Stimulated activated CD8-positive, alpha-beta memory T cell treated with anti-CD3 and anti-CD28 coated beads, Interleukin-4, amount 100 ng/mL, for 48 hours (primary cell): ENCODE data around the gene PDE8A.

Source experiments
- DNase-seq: peaks from one replicate; pipeline ENCODE4 v3.0.0-alpha.2; 2020

Gene PDE8A, protein sequence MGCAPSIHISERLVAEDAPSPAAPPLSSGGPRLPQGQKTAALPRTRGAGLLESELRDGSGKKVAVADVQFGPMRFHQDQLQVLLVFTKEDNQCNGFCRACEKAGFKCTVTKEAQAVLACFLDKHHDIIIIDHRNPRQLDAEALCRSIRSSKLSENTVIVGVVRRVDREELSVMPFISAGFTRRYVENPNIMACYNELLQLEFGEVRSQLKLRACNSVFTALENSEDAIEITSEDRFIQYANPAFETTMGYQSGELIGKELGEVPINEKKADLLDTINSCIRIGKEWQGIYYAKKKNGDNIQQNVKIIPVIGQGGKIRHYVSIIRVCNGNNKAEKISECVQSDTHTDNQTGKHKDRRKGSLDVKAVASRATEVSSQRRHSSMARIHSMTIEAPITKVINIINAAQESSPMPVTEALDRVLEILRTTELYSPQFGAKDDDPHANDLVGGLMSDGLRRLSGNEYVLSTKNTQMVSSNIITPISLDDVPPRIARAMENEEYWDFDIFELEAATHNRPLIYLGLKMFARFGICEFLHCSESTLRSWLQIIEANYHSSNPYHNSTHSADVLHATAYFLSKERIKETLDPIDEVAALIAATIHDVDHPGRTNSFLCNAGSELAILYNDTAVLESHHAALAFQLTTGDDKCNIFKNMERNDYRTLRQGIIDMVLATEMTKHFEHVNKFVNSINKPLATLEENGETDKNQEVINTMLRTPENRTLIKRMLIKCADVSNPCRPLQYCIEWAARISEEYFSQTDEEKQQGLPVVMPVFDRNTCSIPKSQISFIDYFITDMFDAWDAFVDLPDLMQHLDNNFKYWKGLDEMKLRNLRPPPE

DNA sequence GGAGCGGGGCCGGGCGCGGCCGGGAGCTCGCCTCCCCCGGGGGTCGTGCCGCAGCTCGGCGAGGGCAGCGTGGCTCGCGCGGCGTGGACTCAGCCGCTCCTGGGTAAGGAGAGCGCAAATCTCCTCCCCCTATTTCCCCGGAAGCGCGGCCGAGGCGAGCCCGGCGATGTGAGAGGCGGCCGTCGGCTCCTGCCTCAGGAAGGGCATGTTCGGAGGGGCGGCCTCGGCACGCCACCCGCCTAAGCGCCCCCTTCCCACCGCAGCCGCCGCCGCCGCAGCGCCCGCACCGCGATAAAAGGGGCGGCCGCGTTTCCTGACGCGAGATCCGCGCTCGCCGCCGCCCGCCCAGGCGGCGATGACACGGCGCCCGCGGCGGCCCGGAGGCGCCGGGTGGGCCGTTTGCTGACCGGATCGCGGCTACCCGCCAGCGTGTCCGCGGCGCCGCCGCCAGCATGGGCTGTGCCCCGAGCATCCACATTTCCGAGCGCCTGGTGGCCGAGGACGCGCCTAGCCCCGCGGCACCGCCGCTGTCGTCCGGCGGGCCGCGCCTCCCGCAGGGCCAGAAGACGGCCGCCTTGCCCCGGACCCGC, at the start of gene PDE8A:
PDE8A (plus strand) TSS at position 146 of the 590 bp plus-strand sequence; CDS start at position 453, 307 bp downstream.
- no peak for DNase-seq

DNA sequence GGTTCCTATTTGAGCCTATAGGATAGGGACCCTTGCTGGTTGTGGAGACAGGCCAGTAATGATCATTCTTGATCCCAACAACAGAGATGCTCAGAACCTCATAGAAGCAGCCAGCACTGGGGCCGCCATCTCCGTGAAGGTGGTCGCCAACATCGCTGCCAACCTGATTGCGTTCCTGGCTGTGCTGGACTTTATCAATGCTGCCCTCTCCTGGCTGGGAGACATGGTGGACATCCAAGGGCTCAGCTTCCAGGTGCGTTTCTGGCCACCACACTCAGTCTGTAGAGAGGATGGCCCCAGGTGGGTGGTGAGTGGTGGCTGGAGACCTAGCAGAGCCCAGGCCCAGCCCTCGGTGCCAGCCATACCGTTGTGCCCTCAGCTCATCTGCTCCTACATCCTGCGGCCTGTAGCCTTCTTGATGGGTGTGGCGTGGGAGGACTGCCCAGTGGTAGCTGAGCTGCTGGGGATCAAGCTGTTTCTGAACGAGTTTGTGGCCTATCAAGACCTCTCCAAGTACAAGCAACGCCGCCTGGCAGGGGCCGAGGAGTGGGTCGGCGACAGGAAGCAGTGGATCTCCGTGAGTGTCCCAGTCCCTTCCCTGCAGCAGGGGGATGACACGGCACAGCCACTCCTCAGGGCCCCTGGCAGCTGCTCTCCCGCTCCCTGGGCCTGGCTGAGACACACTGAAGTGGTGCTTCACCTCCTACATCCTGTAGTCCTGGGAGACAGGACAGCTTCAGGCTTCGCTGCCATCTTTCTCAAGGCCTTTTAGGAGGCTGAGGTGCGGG, 46.5 kb upstream of the PDE8A start:
- DNase-seq = no peak

DNA sequence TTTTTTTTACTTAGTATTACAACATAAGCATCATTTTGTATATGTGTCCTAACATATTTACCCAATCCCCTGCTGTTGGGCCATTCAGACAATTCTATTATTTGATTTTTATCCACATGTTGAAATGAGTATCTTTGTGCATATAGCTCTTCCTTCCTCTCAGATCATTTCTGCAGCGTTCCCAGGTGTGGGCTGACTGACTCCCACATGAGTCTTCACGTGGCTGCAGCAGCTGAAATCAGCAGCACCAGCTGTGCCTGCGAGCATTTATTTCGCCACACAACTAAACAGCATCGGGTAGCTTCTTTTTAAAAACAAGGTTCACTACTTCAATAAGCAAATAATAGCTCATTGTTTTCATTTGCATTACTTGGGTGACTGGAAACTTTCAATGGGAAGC, 44.5 kb upstream of the PDE8A start:
- no peak for DNase-seq

DNA sequence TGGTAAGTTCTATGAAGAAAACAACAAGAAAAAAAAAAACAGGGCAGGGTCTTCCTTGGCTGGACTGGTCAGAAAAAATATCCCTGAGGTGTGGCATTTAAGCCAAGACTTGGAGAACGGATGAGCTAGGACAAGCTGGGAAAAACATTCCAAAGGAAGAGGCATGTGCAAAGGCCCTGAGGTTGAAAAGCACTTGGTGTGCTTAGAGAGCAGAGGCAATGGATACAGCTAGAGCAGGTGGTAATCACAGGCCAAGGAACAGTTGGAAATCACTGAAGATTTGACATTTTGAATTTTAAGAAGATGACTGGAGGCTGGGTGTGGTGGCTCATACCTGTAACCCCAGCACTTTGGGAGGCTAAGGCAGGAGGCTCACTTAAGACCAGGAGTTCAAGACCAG, 42.9 kb upstream of the PDE8A start:
- no peak for DNase-seq

DNA sequence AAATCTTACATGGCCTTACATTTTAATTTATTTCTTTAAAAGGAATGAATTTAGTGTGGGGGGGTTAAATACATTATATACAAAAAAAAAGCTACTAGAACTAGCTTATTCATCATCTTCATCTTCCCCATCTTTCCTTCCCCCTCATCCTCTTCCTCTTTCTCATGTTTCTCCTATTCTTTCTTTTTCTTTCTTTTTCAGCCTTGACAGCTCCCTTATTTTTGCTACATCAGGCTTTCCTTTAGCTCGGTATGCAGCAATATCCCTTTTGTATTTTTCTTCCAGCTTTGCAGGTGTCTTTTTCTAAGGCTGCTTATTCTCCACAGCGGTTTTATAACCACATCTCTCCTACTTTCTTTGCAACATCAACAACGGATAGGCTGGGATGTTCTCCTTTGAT, 41.3 kb upstream of the PDE8A start:
- no peak for DNase-seq

DNA sequence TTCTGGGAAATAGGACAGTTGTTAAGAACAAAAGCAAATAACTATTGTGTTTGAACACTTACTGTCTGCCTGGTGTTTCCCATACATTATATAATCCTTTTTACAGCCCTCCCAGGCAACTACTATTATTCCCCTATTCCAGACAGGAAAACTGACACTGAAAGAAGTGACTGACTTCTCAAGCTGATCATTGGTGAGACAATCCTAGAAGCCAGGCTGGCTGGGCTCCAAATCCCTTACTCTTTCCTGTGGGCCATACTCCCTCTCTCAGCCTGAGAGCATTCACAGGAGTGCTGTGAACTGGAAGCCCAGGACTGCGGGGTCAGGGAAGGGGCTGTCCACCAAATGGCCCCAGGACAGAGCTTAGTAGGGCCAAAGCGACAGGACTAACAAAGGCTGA, 39.2 kb upstream of the PDE8A start:
- DNase-seq = no peak

DNA sequence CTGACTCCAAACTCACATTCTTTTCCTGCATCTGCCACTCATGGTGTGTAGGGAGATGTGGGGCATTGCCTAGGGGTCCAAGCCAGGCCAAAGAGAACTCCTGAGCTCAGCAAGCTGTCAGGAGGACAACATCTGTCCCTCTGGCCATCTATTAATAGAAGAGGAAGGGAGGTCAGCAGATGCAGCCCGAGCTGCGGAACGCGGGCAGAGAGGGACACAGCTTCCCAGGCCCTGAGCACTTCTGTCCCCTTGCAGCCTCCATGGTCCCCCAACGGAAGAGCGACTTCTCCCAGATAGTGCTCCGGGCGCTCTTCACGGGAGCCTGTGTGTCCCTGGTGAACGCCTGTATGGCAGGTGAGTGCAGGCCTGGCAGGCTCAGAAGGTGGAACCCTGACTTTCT, 37.3 kb upstream of the PDE8A start:
- DNase-seq = no peak

DNA sequence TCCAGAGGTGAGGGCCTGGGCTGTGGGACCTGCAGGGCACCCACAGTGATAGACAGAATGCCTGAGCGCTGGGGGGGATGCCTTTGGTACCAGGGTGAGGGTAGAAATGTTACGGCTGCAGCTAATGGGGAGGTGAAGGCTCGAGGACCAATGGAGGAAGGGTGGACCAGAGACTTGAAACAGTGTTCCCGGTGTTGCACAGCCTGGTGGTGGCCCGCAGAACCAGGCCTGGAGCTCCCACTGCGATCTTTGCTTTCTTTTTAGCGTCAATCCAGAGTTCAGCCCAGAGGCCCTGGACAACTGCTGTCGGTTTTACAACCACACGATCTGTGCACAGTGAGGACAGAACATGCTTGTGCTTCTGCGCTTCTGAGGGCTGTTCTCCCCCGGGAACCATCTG, 36.8 kb upstream of the PDE8A start:
- no peak for DNase-seq

DNA sequence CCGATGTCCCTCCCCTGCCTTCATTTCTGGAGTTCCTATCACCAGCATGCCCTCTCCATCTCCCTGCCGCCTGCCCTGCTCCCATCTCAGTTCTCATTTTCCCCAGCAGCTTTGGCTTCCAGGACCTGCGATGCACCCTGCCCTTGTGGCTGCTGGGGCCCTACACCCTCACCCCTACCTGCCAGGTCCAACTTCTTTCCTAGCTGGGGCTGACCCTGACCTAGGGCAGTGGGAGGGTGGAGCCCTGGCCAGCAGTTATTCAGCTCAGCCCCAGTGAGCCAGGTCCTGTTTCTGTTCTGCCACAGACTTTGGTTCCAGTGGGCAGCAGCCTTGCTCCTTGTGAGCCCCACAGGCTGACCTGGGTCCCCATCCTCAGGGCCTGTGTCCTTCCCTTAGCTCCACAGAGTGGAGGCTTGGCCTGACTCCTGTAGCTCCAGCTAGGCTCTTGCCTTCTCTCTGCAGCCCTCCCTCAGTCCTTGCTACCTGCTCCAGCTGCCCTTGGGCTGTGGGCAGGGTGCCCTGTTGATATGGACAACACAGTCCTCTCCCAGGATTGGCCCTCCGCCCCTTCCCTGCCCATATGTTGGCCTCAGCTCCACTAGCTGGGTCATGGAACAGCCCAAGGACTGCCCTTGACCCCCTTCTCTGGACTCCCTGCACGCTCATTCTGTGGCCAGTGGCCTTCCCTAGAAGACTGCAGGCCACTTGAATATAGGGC, 34.7 kb upstream of the PDE8A start:
- no peak for DNase-seq

DNA sequence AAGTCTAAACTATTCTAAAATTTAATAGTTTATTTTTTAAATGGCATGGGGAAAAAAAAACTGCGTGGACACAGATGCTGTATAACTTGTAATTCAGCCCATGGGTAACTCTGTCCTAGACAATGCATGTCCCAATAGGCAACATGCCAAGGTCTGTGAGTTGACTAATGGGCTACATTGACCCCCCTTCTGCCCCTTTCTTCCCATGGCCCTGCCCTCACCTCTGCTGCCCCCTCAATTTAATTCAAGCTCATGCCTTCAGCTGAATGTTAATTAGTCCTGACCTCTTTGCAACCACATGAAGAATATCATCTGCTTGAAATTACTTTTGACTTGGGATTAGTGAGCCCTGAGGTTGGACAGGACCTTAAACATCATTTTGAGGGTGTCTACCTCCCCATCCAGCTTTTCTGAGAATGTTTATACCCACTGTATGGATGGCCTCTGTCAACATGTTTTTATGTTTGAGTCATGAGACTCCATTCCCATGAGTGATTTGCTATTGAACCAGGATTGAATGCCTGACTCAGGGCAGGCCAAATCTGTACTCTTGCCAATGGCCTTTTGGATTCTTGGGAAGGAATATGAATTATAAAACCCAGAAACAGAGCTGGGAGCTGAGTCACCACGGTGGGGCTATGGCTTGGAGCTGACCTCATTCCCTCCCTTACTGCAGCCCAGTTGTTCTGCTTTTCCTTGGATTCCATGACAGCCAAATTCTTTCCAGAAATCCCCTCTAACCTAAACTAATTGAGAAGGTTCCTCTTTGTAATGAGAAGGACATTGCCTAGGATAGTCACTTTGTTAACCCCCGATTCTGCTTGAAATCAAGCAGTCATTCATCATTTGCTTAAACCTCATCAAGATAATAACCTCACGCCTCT, 33.5 kb upstream of the PDE8A start:
- DNase-seq = no peak

DNA sequence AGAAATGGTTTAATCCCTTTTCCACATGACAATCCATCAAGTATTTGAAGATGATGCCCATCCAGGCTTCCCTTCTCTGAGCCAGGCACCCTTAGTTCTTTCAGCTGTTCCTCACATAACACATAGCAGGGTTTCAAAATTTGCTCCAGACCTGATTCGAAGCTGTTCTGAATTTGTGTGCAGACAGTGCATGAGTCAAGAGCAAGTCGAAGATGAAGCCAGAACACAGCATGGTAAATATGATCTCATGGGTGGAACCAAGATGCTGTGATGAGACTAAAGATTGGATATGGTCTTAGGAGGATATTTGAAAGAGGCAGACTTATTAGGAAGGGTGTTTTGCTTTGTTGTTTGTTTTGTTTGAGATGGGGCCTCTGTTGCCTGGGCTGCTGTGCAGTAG, 32.6 kb upstream of the PDE8A start:
- DNase-seq = no peak

DNA sequence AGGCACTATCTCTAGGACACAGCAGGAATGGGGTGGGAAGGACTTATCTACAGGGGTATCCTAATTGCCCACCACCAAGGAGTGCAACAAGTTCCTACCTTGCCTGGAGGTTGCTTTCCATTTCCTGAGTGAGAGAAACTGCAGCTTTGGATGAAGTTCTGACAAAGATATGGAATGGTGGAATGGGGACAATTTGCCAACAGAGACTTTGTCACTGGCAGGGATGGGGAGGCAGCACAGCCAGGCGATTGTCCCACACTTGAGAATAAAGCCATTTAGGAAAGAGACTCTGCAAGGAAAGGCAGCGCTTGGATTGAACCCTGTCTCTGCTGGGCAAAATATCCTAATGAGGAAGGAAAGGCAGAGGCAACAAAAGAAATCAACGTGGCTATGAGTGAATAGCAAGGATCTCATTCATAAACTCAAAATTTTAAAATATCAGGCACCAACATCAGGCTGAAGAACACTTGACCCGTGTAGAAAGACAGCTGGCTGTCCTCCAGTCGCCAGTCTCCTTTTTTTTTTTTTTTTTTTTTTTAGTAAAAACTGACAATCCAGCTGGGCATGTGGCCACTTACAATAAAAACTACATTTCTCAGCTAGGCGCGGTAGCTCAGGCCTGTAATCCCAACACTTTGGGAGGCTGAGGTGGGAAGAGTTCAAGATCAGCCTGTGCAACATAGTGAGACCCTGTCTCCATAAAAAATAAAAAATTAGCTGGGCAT, 31.6 kb upstream of the PDE8A start:
- no peak for DNase-seq

DNA sequence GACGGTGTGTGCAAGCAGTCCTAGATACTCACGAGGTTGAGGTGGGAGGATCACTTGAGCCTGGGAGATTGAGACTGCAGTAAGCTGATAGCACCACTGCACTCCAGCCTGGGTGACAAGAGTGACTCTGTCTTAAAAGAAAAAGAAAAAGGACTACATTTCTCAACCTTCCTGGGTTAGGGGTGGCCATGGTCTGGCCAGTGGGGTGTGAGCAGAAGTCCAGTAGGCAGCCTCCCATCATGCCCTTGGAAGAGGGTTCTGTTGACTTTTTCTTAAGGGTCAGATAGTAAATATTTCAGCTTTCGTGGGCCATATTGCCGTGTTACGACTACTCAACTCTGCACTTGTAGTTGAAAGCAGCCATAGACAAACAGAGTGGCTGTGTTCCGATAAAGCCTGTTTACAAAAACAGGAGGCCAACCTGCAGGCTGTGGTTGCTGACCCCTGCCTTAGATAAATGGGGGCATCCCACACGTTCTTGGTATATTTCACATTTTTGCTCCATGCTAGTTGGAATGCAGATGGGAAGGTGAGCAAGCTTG, 31.0 kb upstream of the PDE8A start:
- no peak for DNase-seq

DNA sequence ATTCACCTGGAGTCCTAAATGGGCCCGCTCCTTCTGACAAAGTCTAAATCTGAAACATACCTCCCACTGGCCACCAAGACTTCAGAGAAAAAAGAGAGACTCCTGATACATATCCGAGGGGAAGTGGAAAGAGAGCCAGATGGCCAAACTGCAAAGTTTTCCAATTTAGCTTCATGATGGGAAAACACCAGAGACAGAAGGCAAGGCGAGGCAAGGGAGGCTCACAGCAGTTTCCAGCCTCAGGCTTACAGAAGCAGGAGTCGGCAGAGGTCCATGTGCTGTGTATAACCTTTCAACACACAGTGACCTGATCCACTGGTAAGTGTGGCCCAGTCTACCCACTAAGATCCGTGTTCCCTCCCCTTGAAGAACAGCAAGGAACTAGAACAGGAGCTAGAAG, 29.9 kb upstream of the PDE8A start:
- DNase-seq = no peak

DNA sequence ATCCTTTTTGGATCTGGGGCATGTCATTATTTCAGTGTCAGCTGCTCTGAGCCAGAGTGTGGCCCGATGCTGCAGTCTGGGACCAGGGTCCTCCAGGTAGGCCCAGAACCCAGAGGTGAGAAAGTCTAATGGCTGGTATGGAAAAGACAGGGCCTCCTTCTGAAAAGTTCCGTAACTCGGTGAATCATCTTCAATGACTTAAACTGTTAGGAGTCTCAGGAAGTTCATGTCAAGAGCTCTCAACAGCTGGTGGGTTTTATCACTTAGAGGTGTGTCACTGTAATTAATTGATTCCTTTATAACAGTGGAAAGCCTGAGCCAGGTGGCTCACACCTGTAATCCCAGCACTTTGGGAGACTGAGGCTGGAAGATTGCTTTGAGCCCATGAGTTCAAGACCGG, 28.5 kb upstream of the PDE8A start:
- DNase-seq = no peak

DNA sequence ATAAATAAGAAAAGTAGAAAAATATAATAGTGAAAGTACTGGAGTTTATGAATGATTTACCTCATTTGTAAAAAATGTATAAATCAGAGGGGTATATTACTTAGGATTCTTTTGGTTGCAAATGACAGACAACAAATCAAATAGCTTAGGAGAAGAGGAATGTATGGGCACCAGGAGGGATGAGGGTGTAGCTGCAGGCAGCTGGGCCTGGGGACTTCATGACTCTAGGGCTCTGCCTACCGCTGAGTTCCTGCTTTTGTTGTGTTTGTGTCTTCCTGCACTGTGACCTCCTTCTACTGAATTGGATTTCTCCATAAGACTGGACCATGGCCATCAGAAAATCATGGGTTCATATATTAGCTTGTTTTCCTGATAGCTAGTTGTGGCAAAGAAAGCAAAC, 27.9 kb upstream of the PDE8A start:
- DNase-seq = no peak

DNA sequence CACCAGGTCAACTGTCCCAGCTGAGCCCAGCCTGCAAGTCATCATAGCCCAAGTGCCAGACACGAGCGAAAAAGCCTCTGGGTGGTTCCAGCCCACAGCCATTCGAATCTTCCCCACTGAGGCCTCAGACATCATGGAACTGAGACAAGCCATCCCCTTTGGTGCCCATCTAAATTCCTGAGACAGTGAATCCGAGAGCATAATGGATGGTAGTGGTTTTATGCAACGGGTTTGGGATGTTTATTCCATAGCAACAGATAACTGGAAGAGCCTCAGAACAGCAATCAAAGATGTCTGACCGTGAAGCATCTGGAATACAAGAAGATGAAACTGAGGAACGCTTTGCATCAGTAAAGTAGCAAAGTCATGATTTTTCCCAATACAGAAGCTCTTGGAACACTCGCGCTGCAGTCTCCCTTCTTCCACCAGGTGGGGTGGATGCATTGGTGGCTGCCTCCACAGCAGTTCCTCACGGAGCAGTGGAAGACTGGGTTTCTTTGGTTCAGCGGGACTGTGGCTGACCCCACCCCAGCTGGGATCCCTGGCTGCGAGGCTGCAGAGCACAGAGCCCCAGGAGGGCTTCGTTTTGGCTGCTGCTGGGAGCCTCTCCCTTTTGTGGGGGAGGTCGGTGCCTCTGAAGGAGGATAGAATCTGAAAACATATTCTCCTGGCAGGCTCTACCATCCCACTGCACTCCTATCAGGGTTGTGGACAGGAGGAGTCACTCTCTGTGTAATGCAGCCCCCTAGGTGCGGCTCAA, 26.4 kb upstream of the PDE8A start:
- DNase-seq = peak; percentile 48

DNA sequence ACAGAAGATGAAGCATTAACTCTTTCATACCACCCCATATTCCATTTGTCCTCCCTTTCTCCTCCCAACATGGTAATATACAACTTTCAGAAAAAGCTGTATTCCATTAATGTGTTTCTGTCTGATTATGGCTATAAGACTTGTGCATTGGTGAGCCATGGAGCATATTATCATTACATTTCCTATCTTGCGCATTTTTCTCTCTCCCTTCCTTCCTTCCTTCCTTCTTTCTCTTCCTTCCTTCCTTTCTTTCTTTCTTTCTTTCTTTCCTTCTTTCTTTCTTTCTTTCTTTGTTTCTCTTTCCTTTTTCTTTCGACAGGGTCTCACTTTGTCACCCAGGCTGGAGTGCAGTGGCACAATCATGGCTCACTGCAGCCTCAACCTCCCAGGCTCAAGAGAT, 25.5 kb upstream of the PDE8A start:
- no peak for DNase-seq

DNA sequence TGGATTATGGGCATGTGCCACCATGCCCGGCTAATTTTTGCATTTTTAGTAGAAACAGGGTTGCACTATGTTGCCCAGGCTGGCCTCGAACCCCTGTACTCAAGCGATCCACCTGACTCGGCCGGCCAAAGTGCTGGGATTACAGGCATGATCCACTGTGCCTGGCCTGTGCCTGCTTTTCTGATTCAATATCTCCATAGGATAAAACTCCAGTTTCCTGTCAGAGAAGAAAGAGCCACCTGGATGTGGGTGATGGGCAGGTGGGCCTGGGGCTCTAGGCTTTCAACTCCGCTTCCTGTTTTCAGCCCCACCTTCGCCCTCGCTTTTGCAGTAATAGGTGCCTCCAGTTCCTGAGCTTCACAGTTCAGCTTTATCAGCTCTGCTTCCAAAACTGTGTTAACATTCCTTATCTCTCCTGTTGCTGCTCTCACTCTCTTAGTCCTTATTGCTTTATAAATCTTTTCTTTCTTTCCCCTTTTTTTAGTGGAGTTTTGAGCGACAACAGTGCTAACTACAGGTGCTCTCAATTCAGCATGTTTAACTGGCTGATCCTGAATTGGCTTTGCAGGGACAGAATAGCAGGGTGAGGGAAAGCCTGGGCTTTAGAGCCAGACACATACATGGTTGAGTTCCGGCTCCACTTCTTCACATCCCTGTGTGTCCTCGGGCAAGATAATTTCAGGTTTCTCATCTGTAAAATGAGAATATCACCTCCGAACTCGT, 21.1 kb upstream of the PDE8A start:
- DNase-seq = no peak
